NCI-H748 (cell line): ENCODE results near the gene CCDC47.
"Not testable (repeated sequence)": the region's sequence is repeated elsewhere in the genome, so short reads cannot be mapped to it uniquely, and the experiment has no call there.

Experiments
- DNase-seq: peaks from one replicate; lab custom pipeline; 2025; ENCODE audit not compliant: unreplicated experiment; lab: John Stamatoyannopoulos, UW

The CCDC47 gene

DNA sequence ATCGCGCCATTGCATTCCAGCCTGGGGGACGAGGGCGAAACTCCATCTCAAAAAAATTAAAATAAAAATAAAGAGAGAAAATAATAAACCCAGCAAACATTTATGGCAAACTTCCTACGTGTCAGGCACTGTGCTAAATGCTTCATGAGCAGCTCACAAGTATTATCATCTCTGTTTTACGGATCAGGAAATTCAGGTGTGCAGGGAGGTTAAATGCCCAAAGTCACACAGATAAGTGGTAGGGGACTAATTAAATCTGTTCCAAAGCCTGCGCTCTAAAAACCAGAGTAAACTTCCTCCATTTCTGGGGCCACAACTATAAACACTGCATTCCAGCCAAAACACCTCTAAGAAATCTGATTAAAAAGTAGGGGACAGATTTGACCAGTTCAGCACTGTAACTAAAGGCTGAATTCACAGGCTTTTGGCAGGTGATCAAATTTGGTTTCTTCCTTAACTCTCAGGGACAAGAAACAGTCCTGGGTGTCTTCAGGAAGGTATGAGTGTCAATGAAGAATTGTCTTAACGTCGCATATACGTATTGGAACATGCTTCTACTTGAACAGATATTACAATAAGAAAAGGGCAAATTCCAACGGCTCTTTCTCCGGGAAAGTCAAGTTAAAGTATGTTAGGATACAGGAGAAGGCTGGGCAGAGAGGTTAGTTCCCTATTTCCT lies 32.8 kb downstream of the CCDC47 start:
- peak; percentile 26 for DNase-seq

DNA sequence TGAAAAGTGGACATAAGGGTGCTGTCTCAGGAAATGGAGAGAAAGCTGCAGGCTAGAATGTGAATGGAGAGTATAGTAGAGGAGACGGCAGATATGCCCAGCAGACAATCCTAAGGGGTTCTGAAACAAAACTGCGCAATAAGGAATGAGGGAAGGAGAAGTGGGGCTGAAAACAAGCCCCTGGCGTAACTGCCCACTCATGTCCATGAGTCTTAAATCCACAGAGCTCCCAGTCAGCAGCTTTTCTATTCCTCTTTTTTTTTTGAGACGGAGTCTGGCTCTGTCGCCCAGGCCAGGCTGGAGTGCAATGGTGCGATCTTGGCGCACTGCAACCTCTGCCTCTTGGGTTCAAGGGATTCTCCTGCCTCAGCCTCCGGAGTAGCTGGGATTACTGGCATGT lies 37.7 kb downstream of the CCDC47 start:
- DNase-seq, result no peak

DNA sequence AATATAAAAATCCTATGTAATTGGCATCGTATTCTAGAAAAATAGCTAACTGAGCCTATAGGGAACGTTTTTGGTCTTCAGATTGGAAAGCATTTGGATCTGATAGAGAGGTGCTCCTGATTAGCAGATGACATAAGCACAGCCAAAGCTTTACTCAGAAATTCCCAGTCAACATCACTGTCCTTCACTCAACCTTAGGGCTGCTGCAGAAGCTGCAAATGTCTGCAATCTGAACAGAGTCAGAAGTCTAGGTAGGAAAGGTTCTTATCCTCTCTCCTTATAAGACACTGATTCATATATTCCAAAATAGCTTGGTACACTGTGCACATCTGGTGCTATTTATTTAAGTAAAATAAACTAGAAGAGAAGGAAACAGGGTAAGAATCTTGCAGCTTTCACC lies 51.0 kb downstream of the CCDC47 start:
- DNase-seq, result no peak

DNA sequence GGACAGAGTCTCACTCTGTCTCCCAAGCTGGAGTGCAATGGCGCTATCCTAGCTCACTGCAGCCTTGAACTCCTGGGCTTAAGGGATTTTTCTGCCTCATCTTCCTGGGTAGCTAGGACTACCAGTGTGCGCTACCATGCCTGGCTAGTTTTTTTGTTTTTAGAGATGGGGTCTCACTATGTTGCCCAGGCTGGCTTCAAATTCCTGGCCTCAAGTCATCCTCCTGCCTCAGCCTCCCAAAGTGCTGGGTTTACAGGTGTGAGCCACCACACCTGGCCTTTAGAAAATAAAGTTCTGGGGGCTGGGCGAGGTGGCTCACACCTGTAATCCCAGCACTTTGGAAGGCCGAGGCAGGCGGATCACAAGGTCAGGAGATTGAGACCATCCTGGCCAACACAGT lies 53.2 kb downstream of the CCDC47 start:
- not testable (repeated sequence) for DNase-seq

DNA sequence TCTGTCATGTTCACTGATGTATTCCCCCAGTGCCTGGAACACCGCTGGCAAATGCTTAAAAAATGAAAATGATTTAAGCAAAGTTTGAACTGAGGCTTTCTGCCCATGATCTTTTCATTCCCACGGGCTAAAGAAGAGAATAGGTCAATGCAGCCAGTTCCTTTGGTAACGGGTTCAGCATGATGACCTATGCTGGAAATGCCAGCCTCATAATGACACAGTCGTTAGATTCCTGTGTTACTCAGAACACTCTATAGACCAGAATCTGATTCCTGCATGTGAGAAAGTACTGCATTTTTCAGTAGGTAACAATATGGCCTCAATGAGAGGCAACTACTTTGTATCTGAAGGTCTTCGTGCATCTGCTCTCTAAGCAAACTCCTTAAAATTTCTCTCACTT lies 54.4 kb downstream of the CCDC47 start:
- DNase-seq, result no peak

DNA sequence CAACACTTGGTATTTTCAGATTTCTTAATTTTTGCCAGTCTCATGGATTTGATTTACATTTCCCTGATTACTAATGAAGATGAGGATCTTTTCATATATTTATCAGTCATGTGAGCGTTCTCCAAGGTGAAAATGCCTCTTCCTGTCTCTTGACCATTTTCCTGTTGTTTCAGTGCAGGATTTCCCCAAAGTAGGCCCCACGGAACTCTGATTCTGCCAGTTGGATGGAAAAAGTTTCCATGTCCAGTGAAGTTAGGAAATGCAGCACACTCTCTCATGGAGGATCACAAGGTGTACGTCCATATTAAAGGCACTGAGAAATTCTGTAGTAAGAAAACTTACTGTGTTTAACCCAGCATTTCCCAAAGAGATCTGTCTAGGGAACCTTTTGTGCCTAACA lies 57.0 kb downstream of the CCDC47 start:
- DNase-seq, result no peak

DNA sequence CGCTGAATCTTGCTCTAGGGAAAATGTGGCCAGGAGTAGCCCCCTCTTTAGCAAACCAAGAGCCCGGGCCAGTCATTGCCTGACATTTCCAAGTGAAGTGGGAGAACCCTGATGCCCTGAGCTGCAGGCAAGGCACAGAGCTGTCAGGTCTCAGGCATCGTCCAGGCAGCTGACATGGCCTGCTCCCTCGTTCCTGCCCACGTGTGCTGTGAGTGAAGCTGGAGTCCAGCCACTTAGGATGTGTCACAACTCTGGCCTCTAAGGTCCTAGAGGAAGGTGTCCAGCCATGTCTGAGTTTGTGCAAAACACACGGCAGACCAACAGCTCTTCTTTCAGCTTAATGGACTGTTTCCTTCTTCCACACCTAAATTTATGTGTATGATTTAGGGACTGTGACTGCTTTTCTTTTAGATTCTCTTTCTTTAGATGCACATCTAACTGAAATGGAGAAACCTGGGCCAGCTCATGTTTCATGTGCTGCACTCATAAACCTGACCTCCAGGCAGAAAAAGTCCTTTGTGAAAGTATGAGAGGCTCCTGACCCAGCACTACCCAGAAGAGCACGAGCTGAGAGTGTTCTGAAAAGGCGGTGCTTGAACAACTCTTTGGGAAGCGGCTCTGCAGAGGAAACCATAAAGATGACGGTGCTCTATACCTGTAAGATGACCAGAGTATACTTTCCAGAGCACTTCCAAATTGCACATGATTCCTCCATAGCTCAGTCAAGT lies 58.7 kb downstream of the CCDC47 start:
- no peak for DNase-seq

DNA sequence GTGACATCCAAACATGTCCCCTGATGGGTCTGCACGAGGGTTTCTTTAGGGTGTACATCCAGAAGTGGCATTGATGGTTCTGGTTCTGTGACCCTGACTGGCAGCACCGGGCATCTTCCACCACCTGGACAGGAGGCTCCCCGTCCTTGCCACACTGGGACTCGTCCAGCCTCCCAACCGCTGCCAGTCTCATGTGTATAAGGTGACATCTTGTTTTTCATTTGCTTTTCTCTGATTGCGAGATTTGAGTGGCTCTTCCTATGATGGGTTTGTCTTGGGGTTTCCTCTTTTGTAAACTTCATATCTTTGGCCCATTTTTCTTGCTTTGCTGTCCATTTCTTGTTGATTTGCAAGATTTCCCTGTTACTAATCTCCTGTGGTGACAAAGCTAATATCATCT lies 64.3 kb downstream of the CCDC47 start:
- no peak for DNase-seq

DNA sequence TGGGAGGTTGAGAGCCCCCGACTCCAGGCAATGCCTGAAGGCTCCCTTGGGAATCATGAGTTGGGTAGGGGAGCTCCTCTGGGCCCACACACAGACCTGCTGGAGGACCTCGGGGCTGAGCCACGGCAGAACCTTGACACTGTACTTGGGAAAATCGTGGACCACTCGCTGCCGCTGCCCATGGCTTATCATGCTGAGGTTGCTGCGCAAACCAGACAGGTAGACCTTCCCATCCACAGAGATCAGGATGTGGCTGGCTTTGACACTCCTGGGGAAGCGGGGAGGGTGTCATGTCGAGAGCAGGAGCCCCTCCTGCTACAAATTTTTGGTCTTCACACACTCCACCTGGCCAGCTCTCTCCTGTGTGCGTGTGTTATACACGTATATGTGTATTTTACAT lies 66.2 kb downstream of the CCDC47 start:
- DNase-seq, result no peak

DNA sequence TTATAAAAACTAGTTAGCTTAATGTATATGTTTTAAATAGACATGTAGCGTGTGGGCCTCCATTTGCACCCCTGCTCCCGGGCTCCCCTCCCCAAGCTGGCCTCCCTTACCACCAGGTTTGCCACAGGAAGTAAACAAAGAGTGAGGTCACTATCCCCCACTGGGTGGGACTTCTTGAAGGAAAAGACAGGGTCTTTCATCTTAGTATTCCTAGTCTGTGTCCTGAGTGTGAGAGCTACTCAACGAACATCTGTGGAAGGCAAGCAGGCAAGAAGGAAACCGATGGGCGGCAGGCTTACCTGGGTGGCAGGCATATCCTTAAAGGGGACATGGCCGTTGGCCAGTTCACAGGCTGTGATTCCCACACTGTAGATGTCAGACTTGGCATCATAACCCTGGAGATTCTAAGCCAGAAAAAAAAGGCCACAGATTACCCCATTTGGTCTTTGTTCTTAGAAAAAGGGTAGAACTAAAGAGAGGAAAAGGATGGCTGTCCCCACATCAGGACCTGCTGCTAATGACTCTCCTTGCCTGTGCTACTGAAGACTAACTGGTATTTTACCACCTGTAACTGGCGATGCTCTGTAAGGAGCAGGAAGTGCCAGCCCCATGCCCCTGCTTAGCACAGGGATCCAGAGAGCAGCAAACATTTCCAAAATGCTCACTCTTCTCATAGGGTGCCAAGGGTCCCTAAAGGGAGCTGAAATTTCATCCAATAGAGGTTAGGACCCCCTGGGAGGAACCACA lies 66.9 kb downstream of the CCDC47 start:
- DNase-seq, result no peak

DNA sequence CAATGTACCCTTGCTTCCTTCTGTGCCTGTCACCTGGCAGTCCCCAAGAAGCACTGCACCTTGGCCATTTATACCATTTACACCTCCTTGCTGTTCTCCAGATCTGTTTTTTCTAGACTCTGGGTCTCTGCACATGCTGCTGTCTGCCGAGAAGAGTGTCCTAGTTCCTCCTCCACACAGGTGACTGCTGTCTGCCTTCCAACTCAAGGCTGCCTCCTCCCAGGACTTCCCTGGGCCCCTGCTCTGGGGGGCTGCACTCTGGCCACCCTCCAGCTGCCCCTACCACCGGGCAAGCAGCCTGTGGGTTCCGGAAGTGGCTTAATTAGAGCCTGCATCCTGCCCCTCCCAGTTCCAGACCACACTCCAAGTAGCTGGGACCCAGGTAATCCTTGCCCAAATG lies 67.7 kb downstream of the CCDC47 start:
- DNase-seq, result no peak

DNA sequence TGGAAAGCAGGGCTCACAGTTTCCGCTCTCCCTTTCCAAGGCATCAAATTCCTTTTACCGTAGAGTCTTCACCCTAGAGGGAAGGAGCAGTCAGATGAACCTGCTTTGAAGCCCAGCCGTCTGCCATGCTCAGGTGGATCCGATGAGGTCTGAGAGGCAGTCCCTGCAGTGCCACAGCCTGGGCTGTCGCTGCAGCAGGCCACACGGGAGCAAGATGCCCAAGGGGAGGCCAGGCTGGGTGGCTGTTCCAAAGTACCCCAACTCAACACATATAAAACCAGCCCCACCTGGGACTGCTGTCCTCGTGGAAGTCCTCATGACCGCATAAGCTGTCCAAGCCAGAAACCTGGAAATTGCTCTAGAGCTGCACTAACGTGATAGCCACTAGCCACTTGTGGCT lies 68.6 kb downstream of the CCDC47 start:
- no peak for DNase-seq

DNA sequence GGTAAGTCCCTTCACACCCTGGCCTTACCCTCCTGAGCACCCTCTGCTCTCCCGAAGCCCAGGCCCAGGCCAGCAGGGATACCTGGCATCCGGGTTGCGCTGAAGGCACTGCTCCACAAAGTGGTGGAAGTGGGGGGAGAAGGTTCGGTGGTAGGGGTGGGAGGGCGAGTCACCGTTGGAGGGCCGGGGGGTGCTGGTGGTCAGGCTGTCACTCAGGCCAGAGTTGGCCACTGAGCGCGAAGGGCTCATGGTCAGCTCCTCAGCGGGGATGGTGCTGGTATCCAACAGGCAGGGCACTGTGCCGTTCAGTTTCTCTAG lies 69.2 kb downstream of the CCDC47 start:
- DNase-seq, result no peak

DNA sequence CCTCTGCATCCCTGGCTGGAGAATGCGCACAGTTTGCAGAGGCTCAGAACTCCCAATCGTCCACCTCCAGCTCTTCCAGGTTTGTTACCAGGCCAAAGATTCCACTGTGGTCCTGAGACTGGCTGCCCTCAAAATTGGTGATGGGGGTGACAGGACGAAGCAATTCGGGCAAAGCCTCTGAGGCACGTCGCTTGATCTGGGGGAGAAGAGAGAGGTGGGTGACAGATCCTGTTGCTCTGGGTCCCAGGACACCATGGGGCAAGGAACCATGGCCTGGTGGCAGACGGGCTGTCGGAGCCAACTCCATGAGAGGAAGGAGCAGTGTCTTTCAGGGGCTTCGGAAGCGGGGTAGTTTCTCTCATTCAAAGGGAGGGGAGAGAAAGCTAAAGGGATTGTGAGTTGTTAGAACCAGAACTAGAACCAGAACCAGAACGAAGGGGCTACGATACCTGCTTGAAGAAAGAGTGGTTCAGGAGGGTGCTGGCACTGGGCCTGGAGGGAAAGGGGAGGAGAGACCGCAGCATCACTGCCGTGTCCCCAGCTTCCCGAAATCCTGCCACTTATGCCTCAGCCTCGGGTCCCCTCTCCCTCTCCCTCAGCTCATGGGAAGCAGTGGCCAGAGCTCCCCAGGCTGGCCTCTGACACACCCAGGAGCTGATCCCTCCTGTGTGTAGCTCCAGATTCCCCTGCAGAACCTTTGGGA lies 69.7 kb downstream of the CCDC47 start:
- no peak for DNase-seq

DNA sequence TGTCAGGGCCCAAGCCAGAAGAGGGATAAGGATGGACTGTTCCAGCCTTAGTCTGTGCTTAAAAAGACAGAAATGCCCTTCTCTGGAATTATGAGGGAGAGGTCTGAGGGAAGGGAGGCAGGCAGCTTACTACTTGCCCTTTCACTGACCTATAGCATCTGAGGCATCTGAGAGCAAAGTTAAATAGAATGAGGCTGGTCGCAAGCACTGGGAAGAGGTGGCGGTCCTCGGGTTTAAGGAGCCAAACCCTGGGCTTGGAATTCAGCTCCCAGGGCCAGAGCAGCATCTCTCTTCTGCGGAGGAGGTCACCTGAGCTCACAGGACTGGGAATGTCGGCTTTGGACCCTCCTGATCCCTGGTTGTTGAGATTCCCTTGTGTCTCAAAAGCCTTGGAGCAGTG lies 70.4 kb downstream of the CCDC47 start:
- no peak for DNase-seq

DNA sequence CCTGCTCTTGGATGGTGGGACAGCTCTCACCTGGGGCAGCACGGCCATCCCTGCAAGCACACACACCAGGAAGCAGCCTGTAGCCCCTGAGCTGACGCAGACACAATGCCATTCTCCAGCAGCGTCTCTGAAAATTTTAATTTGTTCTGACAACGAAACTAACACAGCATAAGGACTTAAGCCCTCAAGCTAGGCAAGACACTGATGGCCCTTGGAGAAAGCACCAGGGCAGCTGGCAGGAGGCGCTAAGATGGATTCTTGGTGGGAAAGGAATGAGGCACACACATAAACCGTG lies 70.7 kb downstream of the CCDC47 start:
- DNase-seq, result no peak

DNA sequence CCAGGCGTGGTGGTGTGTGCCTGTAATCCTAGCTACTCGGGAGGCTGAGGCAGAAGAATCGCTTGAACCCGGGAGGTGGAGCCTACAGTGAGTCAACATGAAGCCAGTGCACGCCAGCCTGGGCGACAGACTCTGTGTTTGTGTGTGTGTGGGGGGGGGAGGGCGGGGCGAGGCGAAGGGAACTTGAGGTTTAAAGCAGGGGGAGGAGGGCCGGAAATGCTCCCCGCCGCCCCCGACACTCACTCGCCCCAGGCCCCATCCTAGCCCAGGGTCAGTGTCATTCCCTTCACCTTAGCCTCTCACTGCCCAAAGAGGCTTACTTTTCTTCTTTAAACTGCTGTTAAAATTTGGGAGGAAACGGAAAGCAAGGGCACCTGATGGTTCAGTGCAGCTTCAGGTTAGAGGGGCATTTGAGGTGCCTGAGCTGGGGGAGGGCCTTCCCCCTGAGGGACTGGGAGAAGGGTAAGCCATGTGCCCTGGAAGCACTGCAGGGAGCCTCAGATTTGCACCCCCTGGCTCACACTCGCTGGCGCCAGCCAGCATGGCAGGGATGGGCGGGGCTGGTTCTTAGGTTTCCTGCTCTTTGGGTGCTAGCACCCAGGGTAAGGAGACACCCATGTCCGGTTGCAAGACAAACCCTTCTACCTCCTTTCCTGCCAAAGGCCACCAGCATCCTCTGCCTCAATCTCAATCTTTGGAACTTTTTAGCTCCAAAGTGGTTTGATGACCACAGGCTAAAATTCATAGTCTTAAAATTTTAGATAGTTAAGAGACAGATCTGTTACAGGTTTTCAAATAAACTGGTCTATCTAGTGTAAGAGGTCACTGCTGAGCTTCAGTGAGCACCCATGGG lies 71.3 kb downstream of the CCDC47 start:
- no peak for DNase-seq

DNA sequence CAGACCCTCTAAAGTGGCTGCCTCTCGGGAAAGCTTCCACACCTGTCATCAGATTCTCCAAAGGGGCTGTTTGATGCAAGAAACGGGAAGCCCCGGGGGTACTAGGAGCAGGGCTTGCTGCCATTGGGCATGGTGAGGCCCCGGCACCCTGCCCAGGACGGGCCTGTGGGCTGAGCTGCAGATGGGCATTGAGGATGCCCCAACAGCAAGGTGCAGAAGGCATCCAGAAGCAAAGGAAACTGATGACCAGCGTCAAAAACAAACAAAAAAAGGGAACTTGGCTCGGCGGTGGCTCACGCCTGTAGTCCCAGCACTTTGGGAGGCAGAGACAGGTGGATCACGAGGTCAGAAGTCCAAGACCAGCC lies 72.0 kb downstream of the CCDC47 start:
- DNase-seq, result no peak

DNA sequence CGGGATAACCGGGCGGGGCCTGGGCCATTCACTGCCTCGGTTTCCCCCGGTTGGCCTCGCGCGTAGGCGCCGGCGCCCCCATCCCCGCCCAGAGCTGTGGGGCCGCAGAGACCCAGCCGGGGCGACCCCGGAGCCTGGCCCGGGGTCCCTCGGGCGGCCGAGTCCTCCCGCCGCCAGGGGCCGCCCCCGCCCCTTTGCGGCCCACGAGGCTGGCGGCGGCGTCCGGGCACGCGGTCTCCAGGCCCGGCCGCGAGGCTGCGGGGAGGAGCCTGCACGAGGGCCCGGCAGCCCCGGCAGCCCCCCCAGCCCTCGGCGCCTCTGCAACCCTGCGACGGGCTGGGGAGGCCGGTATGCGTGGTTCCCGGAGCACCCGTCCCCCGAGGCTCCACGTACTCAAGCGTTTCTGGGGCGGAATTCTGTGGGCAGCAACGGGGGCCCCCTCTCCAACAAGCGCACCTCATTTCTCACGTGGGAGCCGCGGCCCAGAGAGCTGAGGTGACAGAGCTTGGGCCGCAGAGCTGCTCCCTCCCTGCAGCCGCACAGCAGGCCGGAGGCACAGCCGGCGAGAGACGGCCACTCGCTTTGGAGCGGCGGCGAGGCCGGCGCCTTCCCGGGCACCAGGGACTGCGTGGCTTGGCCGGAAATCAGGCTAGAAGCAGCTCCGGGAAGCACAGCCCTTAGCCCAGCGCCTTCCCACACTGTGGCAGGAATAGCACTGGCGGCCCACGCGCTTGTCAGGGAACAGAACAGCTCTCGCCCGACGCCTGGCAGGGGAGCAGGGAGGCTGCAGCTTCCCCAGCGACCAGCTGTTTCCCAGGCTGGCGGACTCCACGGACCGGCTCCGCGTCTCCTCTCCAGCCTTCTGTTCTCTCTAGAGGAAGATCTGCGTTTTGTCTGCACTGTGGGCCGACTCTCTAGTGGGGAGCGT lies 72.6 kb downstream of the CCDC47 start:
- DNase-seq, result peak; percentile 78
